Uterus (tissue), 2 donors: ENCODE data around the gene TICAM1.

Source experiments
- CTCF ChIP-seq, 4 experiments: fragments of 200-600 bp in 2 of 4; fragments of 450-650 bp in 2 of 4; sonication (generic) in 2 of 4; IDR thresholded peaks; one replicate each; pipeline ENCODE4 v1.5.1; 2016 to 2019; ENCODE audit warnings: antibody characterized with exemption in 4 of 4, mild to moderate bottlenecking in 2 of 4, moderate library complexity in 1 of 4
- POLR2A ChIP-seq, 2 donors: fragments of 450-650 bp; IDR thresholded peaks; one replicate each; pipeline ENCODE4 v1.6.1; 2016; ENCODE audit warnings: antibody characterized with exemption in 2 of 2, mild to moderate bottlenecking in 1 of 2, moderate library complexity in 1 of 2

GRCh38 chr19:4861147-4861546 lies 29.6 kb upstream of the TICAM1 start:
- TF ChIP-seq CTCF (IDR thresholded peaks at IDR 0.05) (no peak), POLR2A (IDR thresholded peaks at IDR 0.05) (no peak)
